Middle frontal gyrus (tissue), 1 donor: ENCODE results near the gene KLHL17.
A peak's percentile ranks its signal among the peaks of the same experiment; 100 is the strongest.

Source experiments
- DNase-seq: peaks from one replicate; pipeline ENCODE4 v3.0.0-alpha.2; 2015; ENCODE audit warnings: low spot score; ENCODE audit errors: extremely low spot score

KLHL17 gene

DNA sequence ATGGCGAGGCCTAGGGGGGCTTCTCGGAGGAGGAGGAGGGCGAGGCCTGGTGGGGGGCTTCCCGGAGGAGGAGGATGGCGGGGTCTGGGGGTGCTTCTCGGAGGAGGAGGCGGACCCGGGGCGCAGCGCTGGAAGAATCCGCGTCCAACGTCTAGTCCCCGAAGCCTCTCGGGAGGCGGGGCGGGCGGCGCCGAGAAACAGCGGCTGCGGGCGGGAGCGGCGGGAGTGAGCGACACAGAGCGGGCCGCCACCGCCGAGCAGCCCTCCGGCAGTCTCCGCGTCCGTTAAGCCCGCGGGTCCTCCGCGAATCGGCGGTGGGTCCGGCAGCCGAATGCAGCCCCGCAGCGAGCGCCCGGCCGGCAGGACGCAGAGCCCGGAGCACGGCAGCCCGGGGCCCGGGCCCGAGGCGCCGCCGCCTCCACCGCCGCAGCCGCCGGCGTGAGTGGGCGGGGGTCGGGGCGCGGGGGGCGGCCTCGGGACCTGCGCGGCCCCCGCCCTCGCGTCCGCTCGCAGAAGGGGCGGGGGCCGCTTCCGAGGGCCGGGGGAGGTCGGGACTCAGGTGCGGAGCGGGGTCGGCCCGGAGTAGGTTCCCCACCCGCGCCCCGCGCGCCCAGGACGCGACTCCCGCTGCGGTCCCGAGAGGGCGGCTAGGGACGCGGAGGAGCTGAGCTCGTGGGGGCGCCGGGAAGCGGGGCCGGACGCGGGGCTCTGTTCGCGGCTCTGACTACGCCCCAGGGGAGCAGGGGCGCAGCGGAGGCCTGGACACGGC, at the start of gene KLHL17:
KLHL17 (plus strand) TSS at position 222 of the 769 bp plus-strand sequence; CDS start at position 332, 110 bp downstream.
- peak; percentile 29 for DNase-seq

DNA sequence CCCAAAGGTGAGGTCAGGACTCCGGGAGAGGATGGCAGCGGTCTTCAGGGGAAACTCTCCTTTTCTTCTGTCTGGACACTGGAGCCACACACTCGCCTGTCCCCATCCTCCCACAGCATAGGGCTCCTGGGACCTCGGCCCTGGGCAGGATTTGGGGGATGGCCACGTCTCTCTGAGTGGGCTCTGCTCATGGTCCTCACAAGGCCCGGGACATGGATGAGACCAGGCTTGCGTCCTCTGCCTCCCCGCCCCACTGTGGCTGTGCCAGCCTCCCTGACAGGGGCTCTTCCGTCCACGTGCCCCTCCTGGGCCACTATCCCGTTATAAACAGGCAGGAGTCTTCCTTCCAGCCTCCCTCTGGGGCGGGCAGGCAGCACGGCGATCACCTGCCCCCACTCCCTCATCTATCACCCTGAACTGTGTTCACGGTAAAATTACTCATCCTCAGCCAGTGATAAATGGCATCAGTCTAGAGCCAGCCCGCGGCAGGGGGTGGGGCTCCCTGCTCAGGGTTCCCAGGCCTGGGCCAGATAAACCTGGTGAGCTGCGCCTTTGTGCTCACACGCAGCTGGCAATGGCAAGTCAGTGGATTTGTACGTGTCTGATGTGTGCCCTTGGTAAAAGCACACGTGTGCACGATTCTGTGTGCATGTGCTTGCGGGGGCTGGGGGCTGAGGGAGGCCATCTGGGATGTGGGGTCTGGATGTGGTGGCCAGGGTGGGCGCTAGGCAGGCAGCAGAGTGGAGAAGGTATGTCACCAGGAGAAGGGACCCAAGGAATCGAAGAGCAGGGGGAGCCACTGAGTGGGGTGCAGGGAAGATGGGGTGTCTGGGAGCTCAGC, 49.3 kb upstream of the KLHL17 start:
- DNase-seq, result no peak

DNA sequence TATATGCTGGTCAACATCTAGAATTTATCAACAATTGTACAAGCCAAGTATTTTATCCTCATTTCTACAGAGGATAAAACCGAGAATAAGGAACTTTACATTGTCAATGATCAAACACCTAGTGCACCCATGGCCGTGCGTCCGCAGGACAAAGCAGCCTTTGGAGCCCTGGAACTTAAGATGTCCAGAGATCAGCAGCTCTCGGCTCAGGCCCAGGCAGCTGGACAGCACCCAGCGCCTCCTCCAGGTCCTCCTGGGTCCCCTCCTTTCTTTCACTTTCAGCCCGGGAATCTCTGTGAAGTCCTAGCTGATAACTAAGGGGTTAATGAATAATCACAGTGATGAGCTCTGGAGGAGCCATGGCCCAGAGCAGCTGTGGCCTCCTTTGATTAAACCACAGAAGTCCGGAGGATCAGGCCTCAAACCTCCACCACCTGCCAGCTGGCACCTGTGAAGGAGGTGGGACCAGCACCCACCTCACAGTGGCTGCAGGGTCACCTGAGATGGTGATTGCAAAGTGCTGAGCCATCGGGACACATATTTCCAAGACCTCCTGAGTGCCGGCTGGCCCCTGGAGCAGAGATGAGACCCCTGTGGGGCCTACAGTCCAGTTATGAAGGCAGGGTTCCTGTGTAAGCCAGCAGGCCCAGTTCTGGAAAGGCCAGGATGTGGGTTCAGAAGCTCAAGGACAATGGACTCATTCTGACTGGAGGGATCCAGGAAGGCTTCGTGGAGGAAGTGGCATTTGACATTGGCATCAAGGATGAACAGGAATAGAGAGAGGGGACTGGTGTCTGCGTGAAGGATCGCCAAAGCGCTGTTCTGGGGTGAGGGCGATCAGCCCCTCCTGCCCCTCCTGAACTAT, 48.3 kb upstream of the KLHL17 start:
- DNase-seq, result no peak

DNA sequence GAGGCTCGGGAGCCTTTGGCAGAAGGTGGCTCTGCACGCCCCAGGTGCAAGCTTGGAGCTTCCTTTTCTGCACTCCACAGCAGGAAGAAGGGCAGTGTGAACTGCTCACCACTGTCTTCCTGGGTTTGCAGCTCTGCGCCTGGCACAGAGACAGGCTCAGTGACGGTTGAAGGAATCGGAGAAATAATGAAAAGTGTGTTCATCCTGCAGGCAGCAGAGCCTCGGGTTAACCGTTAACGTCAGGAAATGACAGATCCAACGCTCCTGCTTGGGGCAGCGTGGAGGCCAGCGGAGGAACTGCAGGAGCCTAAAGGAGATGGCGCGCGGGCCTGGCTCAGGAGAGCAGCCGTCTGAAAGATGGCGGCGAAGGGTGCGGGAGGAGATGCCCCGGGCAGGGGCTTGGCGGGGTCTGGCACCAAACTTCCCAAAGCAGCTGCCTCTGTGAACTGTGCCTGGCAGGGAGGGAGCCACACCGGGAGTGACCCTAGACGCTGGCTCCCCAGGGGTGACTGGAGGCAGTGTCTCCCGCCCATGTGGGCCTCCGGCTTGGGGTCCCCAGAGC, 47.6 kb upstream of the KLHL17 start:
- DNase-seq, result no peak

- no peak for DNase-seq
These were observed 46.8 kb upstream of the KLHL17 start for GRCh38 chr1:913491-914130.

- no peak for DNase-seq
These were observed 46.1 kb upstream of the KLHL17 start for GRCh38 chr1:914131-914890.

GRCh38 chr1:914891-915280, 45.5 kb upstream of the KLHL17 start:
- DNase-seq, result no peak

- DNase-seq, result no peak
These were observed 44.9 kb upstream of the KLHL17 start for GRCh38 chr1:915295-916172.

DNA sequence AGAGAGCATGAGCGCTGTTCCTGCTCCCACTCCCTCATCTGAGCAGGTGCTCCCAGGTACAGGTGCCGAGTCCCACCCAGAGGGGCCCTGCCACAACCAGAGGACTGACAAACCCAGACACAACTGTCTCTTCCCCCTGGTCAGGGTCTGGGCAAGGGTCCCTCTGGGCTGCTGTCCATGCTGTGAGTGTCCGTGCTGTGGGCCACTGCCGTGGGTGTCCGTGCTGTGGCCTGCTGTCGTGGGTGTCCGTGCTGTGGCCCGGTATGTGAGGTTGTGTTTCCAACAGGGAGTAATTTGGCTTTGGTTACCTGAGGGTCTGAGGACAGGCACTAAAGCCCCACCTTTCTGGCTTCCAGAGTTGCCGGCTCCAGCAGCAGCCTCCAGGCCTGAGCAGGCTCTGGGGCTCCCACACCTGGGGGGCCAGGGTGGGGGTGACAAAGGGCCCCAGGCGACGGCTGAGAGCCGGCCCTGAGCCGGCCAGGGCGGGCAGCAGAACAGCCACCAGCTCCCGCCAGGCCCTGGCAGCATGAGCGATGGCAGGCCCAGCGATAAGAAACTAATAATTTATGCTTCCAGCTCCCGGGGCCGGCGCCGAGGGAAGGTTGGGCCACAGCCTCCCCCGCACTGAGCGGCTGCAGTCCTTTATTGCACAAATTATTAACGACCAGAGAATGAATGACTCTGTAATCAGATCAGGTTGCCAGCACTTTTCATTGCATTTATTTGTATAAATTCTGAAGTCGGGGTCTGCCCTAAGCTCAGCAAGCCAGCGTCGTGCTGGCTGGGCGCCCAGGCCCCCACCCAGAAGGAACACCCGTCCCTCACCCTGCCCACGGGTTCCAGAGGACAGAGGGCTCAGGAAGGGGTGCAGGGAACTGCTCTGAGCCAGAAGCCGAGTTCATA, 44.0 kb upstream of the KLHL17 start:
- DNase-seq, result no peak

DNA sequence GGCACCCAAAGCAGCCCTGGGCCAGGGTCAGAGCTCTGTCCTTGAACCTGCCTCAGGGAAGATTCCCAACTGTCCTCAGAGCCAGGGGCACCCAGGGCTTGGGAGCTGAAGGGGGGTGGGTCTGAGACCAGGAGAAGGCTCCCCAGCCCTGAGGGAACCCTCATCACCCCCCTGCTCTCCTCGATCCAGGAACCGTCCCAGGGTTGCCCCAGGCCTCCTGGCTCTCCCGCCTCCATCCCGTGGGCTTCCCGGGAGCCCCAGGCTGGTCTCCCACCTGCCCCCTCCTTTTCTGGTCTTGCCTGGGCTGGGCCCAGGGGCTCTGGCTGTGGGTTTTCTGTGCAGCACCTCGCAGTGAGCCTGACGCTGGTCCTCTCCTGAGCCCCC, 43.3 kb upstream of the KLHL17 start:
- DNase-seq, result no peak

- no peak for DNase-seq
These were observed 42.8 kb upstream of the KLHL17 start for GRCh38 chr1:917466-918091.

GRCh38 chr1:918353-918752, 42.0 kb upstream of the KLHL17 start:
- DNase-seq, result no peak

DNA sequence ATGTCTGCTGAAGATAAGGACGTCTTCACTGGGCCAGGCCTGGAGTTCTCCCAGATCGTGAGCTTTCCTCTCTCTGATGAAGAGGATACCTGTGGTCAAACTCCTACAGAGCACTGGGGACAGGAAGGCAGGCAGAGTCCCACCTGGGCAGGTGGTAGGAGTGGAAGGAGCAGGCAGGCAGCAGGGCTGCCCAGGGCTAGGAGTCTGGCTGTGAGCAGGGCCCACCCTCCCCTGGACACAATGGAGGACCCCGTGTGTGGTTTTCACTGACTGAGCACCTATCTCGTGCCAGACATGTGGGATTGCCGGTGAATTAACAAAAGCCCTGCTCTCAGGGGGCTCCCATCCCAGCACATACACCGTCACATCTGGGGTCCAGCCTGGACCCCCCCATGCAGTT, 41.5 kb upstream of the KLHL17 start:
- DNase-seq, result no peak

DNA sequence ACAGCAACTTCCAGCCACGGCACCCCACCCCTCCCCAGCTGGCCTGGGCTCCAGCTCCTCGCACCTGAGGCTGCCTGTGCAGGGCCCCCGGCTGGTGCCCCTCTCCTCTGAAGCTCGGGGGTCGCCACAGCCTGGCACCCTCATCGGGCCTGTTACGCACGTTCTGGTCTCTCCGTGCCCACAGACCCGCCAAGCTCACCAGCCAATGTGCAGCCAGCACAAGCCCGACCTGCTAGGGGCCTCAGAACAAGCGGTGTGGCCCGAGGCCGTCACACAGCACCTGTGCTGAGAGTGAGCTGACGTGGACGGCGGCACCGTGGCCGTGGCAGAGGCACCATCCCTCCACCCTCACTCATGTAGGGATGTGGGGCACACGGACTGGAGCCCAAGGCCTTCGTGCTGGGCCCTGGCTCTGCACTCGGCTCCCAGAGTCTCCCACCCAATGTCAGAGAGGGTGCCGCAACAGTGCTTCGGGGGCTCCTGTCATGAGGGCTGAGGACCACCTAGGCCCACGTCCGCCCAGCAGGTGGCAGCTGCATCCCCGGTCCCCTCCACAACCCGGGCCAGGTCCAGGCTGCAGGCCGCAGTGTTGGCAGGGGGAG, 41.0 kb upstream of the KLHL17 start:
- DNase-seq, result no peak

DNA sequence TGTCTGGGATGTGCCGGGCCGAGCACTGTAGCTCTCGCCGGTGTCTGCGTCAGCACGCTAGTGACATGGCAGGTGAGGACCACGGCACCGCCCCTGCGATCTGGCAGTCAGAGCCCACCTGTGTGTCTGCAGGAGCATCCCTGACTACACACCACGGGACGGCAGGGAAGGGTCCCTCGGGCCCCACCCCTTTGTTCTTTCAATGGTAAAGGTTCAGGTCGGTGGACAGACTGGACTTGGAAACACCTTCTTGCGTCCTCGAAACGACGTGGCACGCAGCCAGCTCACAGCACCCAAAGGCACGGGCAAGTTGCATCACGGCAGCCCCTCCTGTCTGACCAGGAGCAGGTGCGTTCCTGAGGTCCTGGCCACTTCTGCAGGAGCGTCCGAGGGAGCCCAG, 40.4 kb upstream of the KLHL17 start:
- no peak for DNase-seq

GRCh38 chr1:920521-920920, 39.9 kb upstream of the KLHL17 start:
- DNase-seq, result no peak
